Activated T-helper 1 cell treated with anti-CD3 and anti-CD28 coated beads, Interleukin-12 subunit alpha, Interleukin-12 subunit beta, Interleukin-2, Interleukin-4 antibody, amounts not matched to agents 30 ng/mL and 10 ng/mL and 1 ng/mL, durations not matched to agents 14 hours and 24 hours and 36 hours (primary cell): ENCODE data around the gene ABT1. TPM values are rescaled to one million over a fixed set of nuclear protein-coding genes. Genes with fewer than 3 reads are reported as not detected.

Source experiments
- DNase-seq: peaks from one replicate; pipeline ENCODE4 v3.0.0; 2021; ENCODE audit warnings: low spot score
- H3K27ac Mint-ChIP-seq: one replicate; pipeline ENCODE4 v1.8.0; 2021; ENCODE audit warnings: mild to moderate bottlenecking, mixed read lengths
- H3K27me3 Mint-ChIP-seq: one replicate; pipeline ENCODE4 v1.8.0; 2022; ENCODE audit warnings: mild to moderate bottlenecking, moderate library complexity, mixed read lengths; ENCODE audit not compliant: insufficient read depth
- H3K36me3 Mint-ChIP-seq: one replicate; pipeline ENCODE4 v1.8.0; 2021; ENCODE audit warnings: low read depth, mixed read lengths
- H3K4me1 Mint-ChIP-seq: one replicate; pipeline ENCODE4 v1.8.0; 2021; ENCODE audit warnings: low read depth, mixed read lengths
- H3K4me3 Mint-ChIP-seq: one replicate; pipeline ENCODE4 v1.8.0; 2021; ENCODE audit warnings: mild to moderate bottlenecking, moderate library complexity, mixed read lengths
- H3K9me3 Mint-ChIP-seq: one replicate; pipeline ENCODE4 v1.8.0; 2021; ENCODE audit warnings: mixed read lengths
- intact Hi-C: fragments of 100-400 bp; cut with micrococcal nuclease; formaldehyde crosslinking; loops from one replicate; pipeline ENCODE4 v1.15.1; 2024
- total RNA-seq: library from RNA; stranded (reverse); gene quantifications from 2 replicates; pipeline ENCODE4 v1.2.3, GENCODE V29; 2022

Gene ABT1
- total RNA-seq, 1 donor from 2014 or later, result 32.6 TPM

DNA sequence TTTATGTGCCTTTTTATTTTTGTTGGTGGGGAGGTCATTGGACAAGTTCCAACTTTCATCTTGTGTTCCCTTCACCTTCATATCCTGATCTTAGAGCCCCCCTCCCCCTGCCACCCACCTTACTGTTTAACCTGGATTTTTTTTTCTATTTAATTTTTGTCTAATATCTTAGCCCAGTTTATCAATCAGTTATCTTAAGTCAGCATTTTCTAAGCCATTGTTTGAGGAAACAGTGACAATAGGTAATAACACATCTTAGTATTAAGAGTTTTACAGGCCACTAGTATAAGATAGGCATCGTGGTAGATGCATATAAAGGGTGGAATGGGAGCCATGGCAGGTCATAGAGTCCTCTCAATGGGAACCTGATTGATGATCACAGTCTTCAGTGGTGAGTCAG lies 2.4 kb downstream of the ABT1 start:
- peaks cover 45% of the 10 kb centered on the region for H3K4me1 Mint-ChIP-seq
- H3K9me3 Mint-ChIP-seq, result no peaks in the 10 kb centered on the region
- peak overlapping the region; percentile 38 for H3K27ac Mint-ChIP-seq
- DNase-seq, result no peak
- intact Hi-C loops, result loop anchor here (5.0 kb wide), 3 partner anchors 873 to 1293 kb away; partner anchors contain the start of gene ZNF184
- peak overlapping the region; percentile 31 for H3K4me3 Mint-ChIP-seq
- H3K27me3 Mint-ChIP-seq, result peaks cover 6% of the 10 kb centered on the region
- H3K36me3 Mint-ChIP-seq, result peaks cover 20% of the 10 kb centered on the region

DNA sequence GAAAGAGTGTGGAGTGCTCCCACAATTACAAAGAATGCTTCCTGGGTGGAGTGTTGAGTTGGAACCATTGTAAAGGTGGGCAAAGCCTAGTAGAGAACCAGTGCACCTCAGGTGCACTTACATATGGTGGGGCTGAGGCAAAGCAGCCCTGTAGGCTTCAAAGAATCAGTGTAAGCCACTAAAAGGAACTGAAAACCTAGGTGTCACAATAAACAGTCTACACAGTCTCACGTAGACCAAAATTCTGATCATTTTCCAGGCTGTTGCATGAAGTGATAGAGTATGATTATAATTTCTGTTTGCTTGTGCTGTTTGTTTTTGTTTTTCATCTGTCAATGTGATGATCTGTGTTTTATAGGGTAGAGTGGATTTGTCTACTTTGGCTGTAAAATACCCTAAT lies 2.8 kb downstream of the ABT1 start:
- Mint-ChIP-seq H3K9me3 (no peaks in the 10 kb centered on the region), H3K36me3 (peaks cover 20% of the 10 kb centered on the region), H3K27ac (no peak overlapping the region), H3K4me1 (peaks cover 42% of the 10 kb centered on the region), H3K27me3 (peaks cover 2% of the 10 kb centered on the region), H3K4me3 (no peak overlapping the region)
- intact Hi-C loops, result loop anchor here (5.0 kb wide), 3 partner anchors 873 to 1293 kb away; partner anchors contain the start of gene ZNF184
- DNase-seq, result no peak

DNA sequence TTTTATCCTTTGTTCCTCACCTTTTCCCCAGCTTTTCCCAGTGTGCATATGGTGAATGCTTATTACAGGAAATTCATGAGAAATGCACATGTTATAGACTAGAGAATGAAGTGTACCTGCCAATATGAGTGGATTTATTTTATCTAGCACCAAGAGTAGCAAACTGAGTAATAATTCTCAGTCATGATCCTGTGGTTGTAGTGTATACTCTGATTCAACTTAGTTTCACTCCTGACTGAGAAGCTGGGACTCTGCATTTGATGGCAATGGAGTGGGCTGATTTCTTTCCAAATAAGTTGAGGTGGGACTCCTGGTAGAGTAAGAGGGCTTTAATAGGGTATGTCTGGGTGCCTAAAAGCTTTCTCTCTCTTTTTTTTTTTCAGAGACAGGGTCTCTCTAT lies 4.0 kb downstream of the ABT1 start:
- no peak overlapping the region for H3K4me3 Mint-ChIP-seq
- intact Hi-C loops, result no loop called here
- peaks cover 37% of the 10 kb centered on the region for H3K4me1 Mint-ChIP-seq
- peaks cover 20% of the 10 kb centered on the region for H3K36me3 Mint-ChIP-seq
- DNase-seq, result no peak
- no peak overlapping the region for H3K27ac Mint-ChIP-seq
- no peaks in the 10 kb centered on the region for H3K9me3 Mint-ChIP-seq
- H3K27me3 Mint-ChIP-seq, result no peaks in the 10 kb centered on the region

DNA sequence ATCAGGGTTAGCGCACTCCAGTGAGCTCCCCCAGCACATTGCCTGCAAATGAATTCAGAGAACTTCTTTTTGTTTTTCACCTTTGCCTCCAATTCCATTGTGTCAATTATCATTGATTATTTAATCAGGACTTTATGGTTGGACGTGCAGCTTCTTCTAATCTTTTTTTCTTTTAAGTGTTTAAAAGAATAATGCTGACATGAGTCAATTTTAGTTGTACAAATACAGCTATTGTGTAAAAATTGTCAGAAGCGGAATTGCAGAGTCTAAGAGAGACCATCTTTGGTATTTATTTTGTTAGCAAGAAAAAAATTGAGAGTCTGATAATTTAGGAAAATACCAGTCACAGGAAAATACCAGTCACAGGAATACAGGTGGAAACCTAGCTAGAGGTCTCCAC lies 5.5 kb downstream of the ABT1 start:
- Mint-ChIP-seq H3K36me3 (peaks cover 20% of the 10 kb centered on the region), H3K4me3 (no peak overlapping the region), H3K27ac (no peak overlapping the region), H3K4me1 (peaks cover 38% of the 10 kb centered on the region), H3K27me3 (peaks cover 4% of the 10 kb centered on the region), H3K9me3 (no peaks in the 10 kb centered on the region)
- DNase-seq, result no peak
- intact Hi-C loops, result no loop called here

DNA sequence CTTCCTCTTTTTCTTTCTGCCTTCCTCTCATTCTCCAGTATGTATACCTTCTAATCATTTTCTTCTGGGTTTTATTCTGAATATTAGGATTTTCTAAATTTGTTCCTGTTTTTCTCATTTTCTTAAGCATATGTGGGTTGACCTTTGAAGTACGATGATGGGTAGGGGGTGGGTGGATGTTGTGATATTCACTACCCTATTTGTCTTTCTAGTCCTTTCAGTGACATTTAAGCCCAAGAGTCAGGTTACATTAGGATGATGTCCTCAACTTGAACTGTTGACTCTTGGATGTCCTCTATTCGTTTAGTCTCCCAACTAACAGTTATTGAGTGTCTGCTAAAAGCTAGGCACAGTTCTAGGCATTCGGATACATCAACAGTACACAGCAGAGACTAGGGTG lies 7.3 kb downstream of the ABT1 start:
- intact Hi-C loops, result no loop called here
- Mint-ChIP-seq H3K27ac (no peak overlapping the region), H3K27me3 (peaks cover 4% of the 10 kb centered on the region), H3K9me3 (no peaks in the 10 kb centered on the region), H3K4me1 (peaks cover 35% of the 10 kb centered on the region), H3K4me3 (no peak overlapping the region), H3K36me3 (peaks cover 9% of the 10 kb centered on the region)
- no peak for DNase-seq

DNA sequence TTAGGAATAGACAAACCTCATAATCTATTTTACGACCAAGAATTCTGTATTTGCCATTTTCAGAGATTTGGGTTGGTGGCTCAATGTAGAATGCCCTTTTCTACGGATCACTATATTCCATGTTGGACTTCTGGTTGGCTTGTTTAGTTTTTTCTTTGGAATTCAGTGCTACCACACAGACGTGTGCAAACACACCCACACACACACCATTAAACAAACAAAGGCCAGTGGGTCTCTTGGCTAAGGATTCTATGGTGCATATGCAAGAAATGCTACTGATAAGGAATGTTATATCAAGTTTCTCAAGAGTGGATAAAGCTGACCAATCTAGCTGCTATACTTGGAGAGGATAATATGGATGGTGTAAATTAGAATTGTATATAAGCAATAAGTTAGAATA lies 8.0 kb downstream of the ABT1 start:
- H3K27ac Mint-ChIP-seq, result no peak overlapping the region
- DNase-seq, result no peak
- no peak overlapping the region for H3K4me3 Mint-ChIP-seq
- H3K4me1 Mint-ChIP-seq, result peaks cover 28% of the 10 kb centered on the region
- H3K9me3 Mint-ChIP-seq, result no peaks in the 10 kb centered on the region
- peaks cover 4% of the 10 kb centered on the region for H3K27me3 Mint-ChIP-seq
- peaks cover 2% of the 10 kb centered on the region for H3K36me3 Mint-ChIP-seq
- intact Hi-C loops, result no loop called here

DNA sequence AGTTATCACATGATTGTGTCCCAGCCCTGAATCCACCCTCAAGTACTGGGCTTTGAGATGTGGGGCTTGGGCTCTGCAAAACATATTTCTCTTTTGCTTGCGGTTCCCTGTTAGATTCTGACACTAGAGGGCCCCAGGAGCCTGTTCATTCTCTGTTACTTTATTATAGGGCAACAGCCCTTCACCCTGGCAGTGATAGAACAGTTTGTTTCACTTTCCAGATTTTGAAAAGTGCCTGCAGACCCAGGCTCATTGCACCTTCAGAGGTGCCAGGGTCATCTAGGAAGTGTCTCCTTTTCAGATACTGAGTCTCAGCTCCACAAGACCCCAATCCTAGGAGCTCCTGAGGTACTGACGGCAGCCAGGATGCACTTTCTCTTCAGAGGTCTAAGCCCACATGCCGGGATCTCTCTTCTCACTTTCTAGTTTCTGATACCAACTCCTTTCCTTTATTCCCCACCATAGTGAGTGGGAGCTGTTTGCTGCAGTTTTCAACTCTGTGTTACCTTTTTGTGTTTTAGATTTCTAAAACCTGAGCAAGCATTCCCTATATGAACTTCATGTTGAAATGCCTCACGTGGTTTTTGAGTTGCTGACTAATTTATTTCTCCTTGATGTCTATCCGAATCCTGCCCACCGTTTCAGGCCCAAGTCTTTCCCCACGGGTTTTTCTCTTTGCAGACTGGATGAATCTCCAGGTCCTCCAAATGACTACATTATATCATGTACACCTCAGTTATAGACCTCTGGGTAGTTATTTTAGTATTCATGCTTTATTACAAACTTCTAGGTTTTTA lies 10.9 kb downstream of the ABT1 start:
- Mint-ChIP-seq H3K9me3 (no peaks in the 10 kb centered on the region), H3K36me3 (no peaks in the 10 kb centered on the region), H3K27me3 (peaks cover 16% of the 10 kb centered on the region), H3K4me3 (peak overlapping the region; percentile 56), H3K27ac (no peak overlapping the region), H3K4me1 (peaks cover 20% of the 10 kb centered on the region)
- intact Hi-C loops, result loop anchor here (1.0 to 2.0 kb wide), 4 partner anchors 10 to 520 kb away; partner anchors contain the start of gene ZNF322
- peak; percentile 58 for DNase-seq

DNA sequence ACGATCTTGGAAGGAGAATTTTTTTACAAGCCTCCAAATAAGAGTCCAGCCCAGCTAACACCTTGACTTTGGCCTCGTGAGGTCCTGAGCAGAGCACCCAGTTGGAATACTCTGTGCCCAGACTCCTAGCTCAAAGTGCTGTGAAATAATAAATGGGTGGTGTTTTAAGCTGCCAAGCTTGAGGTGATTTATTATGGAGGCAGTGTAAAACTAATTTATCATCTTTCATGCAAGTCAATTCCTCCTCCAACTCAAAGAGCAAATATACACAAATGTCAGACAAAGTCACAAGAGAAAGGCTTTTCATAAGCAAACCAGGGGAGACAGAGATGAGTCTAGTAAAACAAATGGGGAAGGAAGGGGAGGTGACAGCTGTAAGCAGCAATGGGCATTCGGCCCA lies 12.7 kb downstream of the ABT1 start:
- DNase-seq, result no peak
- Mint-ChIP-seq H3K9me3 (no peaks in the 10 kb centered on the region), H3K27me3 (peaks cover 30% of the 10 kb centered on the region), H3K36me3 (no peaks in the 10 kb centered on the region), H3K27ac (no peak overlapping the region), H3K4me3 (no peak overlapping the region), H3K4me1 (peaks cover 18% of the 10 kb centered on the region)
- intact Hi-C loops, result no loop called here

DNA sequence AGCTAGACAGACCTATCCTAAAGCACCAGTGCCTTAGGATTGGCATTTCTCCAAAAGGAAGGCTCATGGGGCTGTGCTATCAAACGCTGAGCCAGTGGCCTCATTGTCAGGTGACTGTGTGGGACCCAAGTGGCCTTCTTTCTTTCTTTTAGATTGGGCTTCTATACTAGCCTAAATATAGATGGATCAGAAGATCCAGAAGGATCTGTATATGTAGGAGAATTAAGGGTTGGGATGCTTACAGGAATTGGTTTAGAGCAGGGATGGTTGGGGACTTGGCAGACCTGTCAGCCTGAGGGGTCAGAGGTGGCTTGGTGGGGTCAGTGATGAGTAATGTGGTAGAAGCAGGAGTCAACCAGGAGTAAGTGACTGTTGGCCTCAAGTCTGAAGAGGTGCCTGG lies 14.8 kb downstream of the ABT1 start:
- intact Hi-C loops, result no loop called here
- no peak overlapping the region for H3K27ac Mint-ChIP-seq
- no peak for DNase-seq
- H3K4me3 Mint-ChIP-seq, result no peak overlapping the region
- peaks cover 18% of the 10 kb centered on the region for H3K4me1 Mint-ChIP-seq
- H3K36me3 Mint-ChIP-seq, result no peaks in the 10 kb centered on the region
- peaks cover 39% of the 10 kb centered on the region for H3K27me3 Mint-ChIP-seq
- H3K9me3 Mint-ChIP-seq, result no peaks in the 10 kb centered on the region

DNA sequence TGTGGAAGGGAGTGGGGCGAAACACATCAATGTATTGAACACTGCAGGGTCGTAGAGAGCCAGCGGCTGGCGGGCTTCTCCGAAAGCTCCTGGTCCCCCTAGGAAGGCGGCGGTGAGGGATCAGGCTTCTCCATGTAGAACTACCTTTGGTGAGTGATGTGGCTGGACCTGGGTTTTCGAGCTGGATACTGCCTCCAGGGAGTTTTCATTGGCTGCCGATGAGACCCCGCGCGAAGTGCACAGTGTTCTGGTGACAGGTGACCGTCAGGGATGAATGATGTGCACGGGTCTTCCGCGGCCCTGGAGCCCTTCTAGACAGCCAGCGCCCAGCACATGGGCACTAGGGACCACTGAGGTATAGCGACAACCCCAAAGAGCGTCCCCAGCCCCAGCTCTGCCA lies 16.4 kb downstream of the ABT1 start:
- Mint-ChIP-seq H3K36me3 (no peaks in the 10 kb centered on the region), H3K9me3 (peaks cover 3% of the 10 kb centered on the region), H3K4me1 (peaks cover 9% of the 10 kb centered on the region), H3K27ac (no peak overlapping the region), H3K4me3 (no peak overlapping the region), H3K27me3 (peaks cover 39% of the 10 kb centered on the region)
- intact Hi-C loops, result no loop called here
- no peak for DNase-seq

DNA sequence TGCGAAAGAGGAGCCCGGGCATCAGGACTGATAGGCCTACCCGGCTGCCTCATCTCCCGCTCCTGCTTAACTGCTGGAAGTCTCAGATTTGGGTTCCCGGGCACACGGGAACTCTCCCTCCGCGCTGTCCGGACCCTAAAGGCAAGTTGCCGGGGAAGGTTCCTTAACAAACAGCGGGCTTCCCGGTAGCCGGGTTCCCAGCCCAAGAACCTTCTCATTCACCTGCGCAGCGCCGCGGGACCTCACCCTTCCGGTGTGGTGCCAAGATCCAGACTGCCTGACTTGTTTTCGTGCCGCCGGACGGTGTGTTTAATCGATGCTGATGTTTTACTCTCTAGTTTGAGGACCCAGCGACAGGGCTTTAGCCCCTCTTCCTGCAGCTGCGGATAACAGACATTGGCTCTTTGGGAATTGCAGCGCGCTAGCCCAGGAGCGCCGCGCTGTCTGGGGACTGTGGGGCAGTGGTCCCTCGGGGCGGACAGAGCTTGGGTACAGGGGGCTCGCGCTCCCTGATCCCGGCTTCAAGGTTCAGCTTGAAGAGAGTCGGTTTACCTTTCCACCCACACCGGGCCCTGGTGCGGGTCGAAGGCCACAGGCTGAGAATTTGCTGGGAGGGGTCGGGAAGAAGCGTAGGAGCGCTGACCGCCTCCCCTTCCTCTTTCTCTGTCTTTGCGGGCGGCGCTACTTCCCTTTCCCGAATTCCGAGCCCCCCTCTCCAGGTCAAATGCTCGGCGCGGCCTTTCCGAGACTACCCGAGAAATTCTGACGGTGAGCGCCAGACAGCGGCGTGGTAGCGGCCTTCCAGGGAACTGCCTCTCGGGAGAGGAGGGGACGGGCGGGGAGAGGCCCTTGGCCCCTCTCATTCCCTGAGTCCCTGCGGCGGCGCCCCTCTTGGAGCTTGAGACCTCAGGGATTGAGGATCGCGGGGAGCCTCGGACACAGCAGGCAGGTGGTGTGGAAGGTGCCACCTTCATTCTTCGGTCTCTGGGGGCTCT lies 17.2 kb downstream of the ABT1 start:
- Mint-ChIP-seq H3K4me1 (peaks cover 9% of the 10 kb centered on the region), H3K27me3 (peaks cover 39% of the 10 kb centered on the region), H3K4me3 (peak overlapping the region; percentile 74), H3K9me3 (peaks cover 3% of the 10 kb centered on the region), H3K36me3 (no peaks in the 10 kb centered on the region), H3K27ac (no peak overlapping the region)
- no peak for DNase-seq
- intact Hi-C loops, result no loop called here

DNA sequence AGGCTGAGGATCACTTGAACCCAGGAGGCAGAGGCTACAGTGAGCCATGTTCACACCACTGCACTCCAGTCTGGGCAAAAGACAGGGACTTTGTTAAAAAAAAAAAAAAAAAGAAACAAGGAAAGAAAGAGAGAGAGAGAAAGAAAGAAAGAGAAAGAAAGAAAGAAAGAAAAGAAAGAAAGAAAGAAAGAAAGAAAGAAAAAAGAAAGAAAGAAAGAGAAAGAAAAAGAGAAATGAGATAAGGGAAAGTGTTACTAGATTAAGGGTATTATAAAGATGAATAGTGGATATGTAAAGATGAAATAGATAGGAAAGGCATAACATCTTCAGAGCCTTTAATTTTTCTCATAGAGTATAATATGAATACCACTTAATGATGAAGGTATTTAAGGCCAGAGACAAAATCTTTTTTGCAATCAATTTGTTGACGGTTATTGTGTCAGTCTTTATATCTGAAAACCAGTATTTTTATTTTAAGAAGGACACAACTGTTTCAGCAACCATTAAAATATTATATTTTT lies 26.6 kb downstream of the ABT1 start:
- intact Hi-C loops, result no loop called here
- H3K9me3 Mint-ChIP-seq, result peaks cover 13% of the 10 kb centered on the region

DNA sequence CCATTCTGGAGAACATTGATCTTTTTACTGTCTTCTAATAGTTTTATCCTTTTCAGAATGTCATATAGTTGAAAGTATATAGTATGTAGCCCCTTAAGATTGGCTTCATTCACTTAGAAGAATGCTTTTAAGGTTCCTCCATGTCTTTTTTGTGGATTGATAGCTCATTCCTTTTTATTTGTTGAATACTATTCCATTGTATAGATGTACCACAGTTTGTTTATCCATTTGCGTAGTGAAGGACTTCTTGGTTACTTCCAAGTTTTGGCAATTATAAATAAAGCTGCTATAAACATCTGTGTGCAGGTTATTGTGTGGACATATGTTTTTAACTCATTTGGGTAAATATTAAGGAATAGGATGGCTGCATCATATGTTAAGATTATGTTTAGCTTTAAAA lies 27.8 kb downstream of the ABT1 start:
- Mint-ChIP-seq H3K9me3 (peaks cover 19% of the 10 kb centered on the region), H3K27me3 (peaks cover 4% of the 10 kb centered on the region), H3K36me3 (peaks cover 2% of the 10 kb centered on the region), H3K4me3 (no peak overlapping the region), H3K27ac (no peak overlapping the region), H3K4me1 (no peaks in the 10 kb centered on the region)
- intact Hi-C loops, result no loop called here
- no peak for DNase-seq

More for the DNA sequence above, 26.6 kb downstream of the ABT1 start:
- DNase-seq, result no peak
- H3K36me3 Mint-ChIP-seq, result peaks cover 2% of the 10 kb centered on the region
- H3K27ac Mint-ChIP-seq, result no peak overlapping the region
- H3K4me1 Mint-ChIP-seq, result no peaks in the 10 kb centered on the region
- no peak overlapping the region for H3K4me3 Mint-ChIP-seq
- peaks cover 1% of the 10 kb centered on the region for H3K27me3 Mint-ChIP-seq
